Gastrocnemius medialis (tissue), 4 donors: ENCODE data around the gene SPRED2.

Experiments
- CTCF ChIP-seq, 5 experiments: fragments of 450-650 bp in 3 of 5; fragments of 200-600 bp in 2 of 5; sonication (generic) in 2 of 5; IDR thresholded peaks in 4 of 5; conservative IDR thresholded peaks in 1 of 5; 1 replicate in 4 of 5; 2 replicates in 1 of 5; pipeline ENCODE4 v1.5.1; 2016 to 2019; ENCODE audit warnings: antibody characterized with exemption in 5 of 5, mild to moderate bottlenecking in 3 of 5, moderate library complexity in 3 of 5
- POLR2A ChIP-seq, 2 donors: fragments of 450-650 bp; IDR thresholded peaks; one replicate each; pipeline ENCODE4 v1.6.1; 2017; ENCODE audit warnings: antibody characterized with exemption in 2 of 2, mild to moderate bottlenecking in 2 of 2, moderate library complexity in 2 of 2

- no peak for TF ChIP-seq POLR2A (IDR thresholded peaks at IDR 0.05)
- TF ChIP-seq CTCF (IDR thresholded peaks at IDR 0.05 in 4 of 5, conservative IDR thresholded peaks at IDR 0.05 in 1 of 5), result no peak
Measured at GRCh38 chr2:65458999-65459398, 26.6 kb upstream of the SPRED2 start.
